DOHH2 (cell line): ENCODE measurements around the gene RWDD4.

ENCODE experiments used
- H3F3A ChIP-seq: fragments of 200-600 bp; sonication (generic), shearing (Covaris generic); 2 replicates; pipeline ENCODE4 v1.6.0; 2016; ENCODE audit warnings: antibody characterized with exemption, mild to moderate bottlenecking; ENCODE audit not compliant: control insufficient read depth, insufficient read depth
- H3K27ac ChIP-seq: fragments of 200-600 bp; sonication (generic); 2 replicates; pipeline ENCODE4 v1.5.1; 2014; ENCODE audit warnings: low read depth, mild to moderate bottlenecking, low read length, moderate library complexity
- H3K27me3 ChIP-seq: fragments of 200-600 bp; sonication (generic); 2 replicates; pipeline ENCODE4 v1.6.1; 2014; ENCODE audit warnings: mild to moderate bottlenecking, low read length, mixed read lengths; ENCODE audit not compliant: control insufficient read depth
- H3K36me3 ChIP-seq: fragments of 200-600 bp; sonication (generic); 2 replicates; pipeline ENCODE4 v1.6.1; 2014; ENCODE audit warnings: mild to moderate bottlenecking, low read length, moderate library complexity, mixed read lengths; ENCODE audit not compliant: control insufficient read depth
- H3K4me1 ChIP-seq: fragments of 200-600 bp; sonication (generic); 2 replicates; pipeline ENCODE4 v1.6.1; 2014; ENCODE audit warnings: mild to moderate bottlenecking, low read length, mixed read lengths; ENCODE audit not compliant: control insufficient read depth
- H3K4me2 ChIP-seq: fragments of 200-600 bp; sonication (generic); 2 replicates; pipeline ENCODE4 v1.6.0; 2014; ENCODE audit warnings: mild to moderate bottlenecking, low read length, moderate library complexity
- H3K4me3 ChIP-seq: fragments of 200-600 bp; sonication (generic); 2 replicates; pipeline ENCODE4 v1.5.1; 2014; ENCODE audit warnings: mild to moderate bottlenecking, low read length, mixed read lengths
- H3K79me2 ChIP-seq: fragments of 200-600 bp; sonication (generic); 2 replicates; pipeline ENCODE4 v1.6.1; 2014; ENCODE audit warnings: mild to moderate bottlenecking, low read length, mixed read lengths; ENCODE audit not compliant: control insufficient read depth
- H3K9me2 ChIP-seq: fragments of 200-600 bp; sonication (generic); replicated peaks from 2 replicates; pipeline ENCODE4 v1.6.1; 2014; ENCODE audit warnings: mild to moderate bottlenecking, low read length, mixed read lengths; ENCODE audit not compliant: control insufficient read depth
- H3K9me3 ChIP-seq: fragments of 200-600 bp; sonication (generic); 2 replicates; pipeline ENCODE4 v1.6.1; 2014; ENCODE audit warnings: antibody characterized with exemption, low read length, mixed read lengths; ENCODE audit not compliant: control insufficient read depth, insufficient read depth
- H4K20me1 ChIP-seq: fragments of 200-600 bp; sonication (generic); 2 replicates; pipeline ENCODE4 v1.6.0; 2014; ENCODE audit warnings: low read depth, mild to moderate bottlenecking, antibody characterized with exemption, low read length, moderate library complexity; ENCODE audit not compliant: control insufficient read depth, insufficient read depth
- EZH2phosphoT487 ChIP-seq: fragments of 200-600 bp; sonication (generic); IDR thresholded peaks from 2 replicates; pipeline ENCODE4 v1.6.1; 2017; ENCODE audit warnings: borderline replicate concordance, mild to moderate bottlenecking, antibody characterized with exemption, low read length, moderate library complexity, mixed read lengths
- TF ChIP-seq, protein P1 (sequence below): fragments of 200-600 bp; sonication (generic); IDR thresholded peaks from one replicate; pipeline ENCODE4 v1.5.1; 2014; ENCODE audit warnings: antibody characterized with exemption, mild to moderate bottlenecking, low read depth, low read length; ENCODE audit not compliant: poor library complexity, severe bottlenecking

The RWDD4 gene

DNA sequence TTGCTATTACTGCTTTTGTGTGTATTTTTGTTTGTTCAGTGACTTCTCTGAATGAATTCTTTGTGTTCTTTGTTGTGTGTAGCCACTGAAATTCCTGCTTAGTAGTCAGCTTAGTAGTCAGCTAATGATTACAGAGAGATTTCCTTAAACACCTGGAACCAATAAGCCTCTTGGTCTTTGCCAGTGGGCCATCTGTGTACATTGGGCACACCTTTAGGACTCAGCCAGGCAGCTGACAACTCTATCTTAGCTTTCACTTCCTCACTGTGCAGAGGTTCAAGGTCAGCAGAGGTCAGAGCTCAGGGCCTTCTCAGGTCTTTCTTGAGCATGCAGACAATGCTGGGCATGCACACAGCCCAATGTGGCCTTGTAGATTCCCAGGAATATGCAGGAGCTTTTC, 59.3 kb downstream of the RWDD4 start:
- Histone ChIP-seq H3K4me1 (no peaks in the 10 kb centered on the region), H3K27me3 (peaks cover 8% of the 10 kb centered on the region; the same call in 1 of the 2 replicates), H3K36me3 (no peaks in the 10 kb centered on the region), H3K9me2 (no peaks in the 10 kb centered on the region), H3K79me2 (no peaks in the 10 kb centered on the region), H3K27ac (no peak overlapping the region), H3K4me3 (no peak overlapping the region), H3K9me3 (no peaks in the 10 kb centered on the region), H3K4me2 (no peak overlapping the region), H4K20me1 (no peaks in the 10 kb centered on the region), H3F3A (no peaks in the 10 kb centered on the region)
- TF ChIP-seq, protein P1, sequence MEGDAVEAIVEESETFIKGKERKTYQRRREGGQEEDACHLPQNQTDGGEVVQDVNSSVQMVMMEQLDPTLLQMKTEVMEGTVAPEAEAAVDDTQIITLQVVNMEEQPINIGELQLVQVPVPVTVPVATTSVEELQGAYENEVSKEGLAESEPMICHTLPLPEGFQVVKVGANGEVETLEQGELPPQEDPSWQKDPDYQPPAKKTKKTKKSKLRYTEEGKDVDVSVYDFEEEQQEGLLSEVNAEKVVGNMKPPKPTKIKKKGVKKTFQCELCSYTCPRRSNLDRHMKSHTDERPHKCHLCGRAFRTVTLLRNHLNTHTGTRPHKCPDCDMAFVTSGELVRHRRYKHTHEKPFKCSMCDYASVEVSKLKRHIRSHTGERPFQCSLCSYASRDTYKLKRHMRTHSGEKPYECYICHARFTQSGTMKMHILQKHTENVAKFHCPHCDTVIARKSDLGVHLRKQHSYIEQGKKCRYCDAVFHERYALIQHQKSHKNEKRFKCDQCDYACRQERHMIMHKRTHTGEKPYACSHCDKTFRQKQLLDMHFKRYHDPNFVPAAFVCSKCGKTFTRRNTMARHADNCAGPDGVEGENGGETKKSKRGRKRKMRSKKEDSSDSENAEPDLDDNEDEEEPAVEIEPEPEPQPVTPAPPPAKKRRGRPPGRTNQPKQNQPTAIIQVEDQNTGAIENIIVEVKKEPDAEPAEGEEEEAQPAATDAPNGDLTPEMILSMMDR = no peak

DNA sequence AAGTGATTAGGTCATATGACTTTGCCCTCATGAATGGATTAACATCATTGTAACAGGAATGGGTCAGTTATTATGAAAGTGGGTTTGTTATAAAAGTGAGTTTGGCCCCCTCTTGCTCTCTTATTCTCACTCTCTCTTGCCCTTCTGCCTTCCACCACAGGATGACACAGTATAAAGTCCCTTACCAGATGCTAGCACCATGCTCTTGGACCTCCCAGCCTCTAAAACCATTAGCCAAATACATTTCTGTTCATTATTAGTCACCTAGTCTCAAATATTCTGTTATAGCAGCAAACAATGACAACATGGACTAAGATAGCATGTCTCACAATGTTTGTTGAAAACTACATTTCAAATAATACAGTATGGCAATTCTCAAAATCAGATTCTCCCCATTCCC, 59.7 kb downstream of the RWDD4 start:
- Histone ChIP-seq H3F3A (no peaks in the 10 kb centered on the region), H3K79me2 (no peaks in the 10 kb centered on the region), H3K36me3 (no peaks in the 10 kb centered on the region), H3K9me2 (no peaks in the 10 kb centered on the region), H3K27me3 (peaks cover 8% of the 10 kb centered on the region; the same call in 1 of the 2 replicates), H3K4me2 (no peak overlapping the region), H3K9me3 (no peaks in the 10 kb centered on the region), H4K20me1 (no peaks in the 10 kb centered on the region), H3K4me1 (no peaks in the 10 kb centered on the region), H3K27ac (no peak overlapping the region), H3K4me3 (no peak overlapping the region)
- TF ChIP-seq, protein P1 = no peak
- no peak for TF ChIP-seq EZH2phosphoT487

- no peak overlapping the region for H3K27ac ChIP-seq
- no peaks in the 10 kb centered on the region for H3K36me3 ChIP-seq
- TF ChIP-seq EZH2phosphoT487 = no peak
- TF ChIP-seq, protein P1 = no peak
- H3K4me2 ChIP-seq = no peak overlapping the region
- H3K4me1 ChIP-seq = no peaks in the 10 kb centered on the region
- H4K20me1 ChIP-seq = no peaks in the 10 kb centered on the region
- no peaks in the 10 kb centered on the region for H3K79me2 ChIP-seq
- peaks cover 8% of the 10 kb centered on the region; the same call in 1 of the 2 replicates for H3K27me3 ChIP-seq
- H3K4me3 ChIP-seq = no peak overlapping the region
- H3K9me3 ChIP-seq = no peaks in the 10 kb centered on the region
- H3F3A ChIP-seq = no peaks in the 10 kb centered on the region
- H3K9me2 ChIP-seq = no peaks in the 10 kb centered on the region
These were observed 62.8 kb downstream of the RWDD4 start for GRCh38 chr4:183596067-183596757.
